ENCODE results near the gene FIP1L1. TPM values are rescaled to one million over a fixed set of nuclear protein-coding genes. Genes with fewer than 3 reads are reported as not detected.
"Not testable (repeated sequence)": the region's sequence is repeated elsewhere in the genome, so short reads cannot be mapped to it uniquely, and the experiment has no call there.

FIP1L1 gene
- total RNA-seq, 3 donors from 2014 or later = 74.8 to 84.5 (median 80.0) TPM

GRCh38 chr4:53431052-53431451 lies 53.6 kb downstream of the FIP1L1 start:
- Mint-ChIP-seq H3K4me3 (no peak overlapping the region), H3K27me3 (ENCODE audit: low read depth) (no peaks in the 10 kb centered on the region), H3K4me1 (ENCODE audit: low read depth) (peaks cover 20% of the 10 kb centered on the region), H3K36me3 (ENCODE audit: insufficient read depth) (peaks cover 36% of the 10 kb centered on the region), H3K9me3 (no peaks in the 10 kb centered on the region)
- peak in 1 of 2 donors; percentile 63 for ATAC-seq
- no peak for DNase-seq

GRCh38 chr4:53432528-53433424 lies 55.3 kb downstream of the FIP1L1 start:
- H3K27me3 Mint-ChIP-seq (ENCODE audit: low read depth) = no peaks in the 10 kb centered on the region
- H3K4me3 Mint-ChIP-seq = no peak overlapping the region
- H3K9me3 Mint-ChIP-seq = no peaks in the 10 kb centered on the region
- peaks cover 44% of the 10 kb centered on the region for H3K36me3 Mint-ChIP-seq (ENCODE audit: insufficient read depth)
- DNase-seq = no peak
- peak in 1 of 2 donors; percentile 59 for ATAC-seq
- peaks cover 20% of the 10 kb centered on the region for H3K4me1 Mint-ChIP-seq (ENCODE audit: low read depth)

- ATAC-seq (no peak), DNase-seq (no peak)
- no peak overlapping the region for H3K4me3 Mint-ChIP-seq
- H3K9me3 Mint-ChIP-seq = no peaks in the 10 kb centered on the region
- H3K36me3 Mint-ChIP-seq (ENCODE audit: insufficient read depth) = peaks cover 38% of the 10 kb centered on the region
- peaks cover 16% of the 10 kb centered on the region for H3K4me1 Mint-ChIP-seq (ENCODE audit: low read depth)
- H3K27me3 Mint-ChIP-seq (ENCODE audit: low read depth) = no peaks in the 10 kb centered on the region
These were observed 58.8 kb downstream of the FIP1L1 start for GRCh38 chr4:53436251-53436650.

GRCh38 chr4:53441564-53441963 lies 64.1 kb downstream of the FIP1L1 start:
- Mint-ChIP-seq H3K4me3 (no peak overlapping the region), H3K27me3 (ENCODE audit: low read depth) (no peaks in the 10 kb centered on the region), H3K9me3 (no peaks in the 10 kb centered on the region)

GRCh38 chr4:53444954-53445353 lies 67.5 kb downstream of the FIP1L1 start:
- ATAC-seq = no peak
- peaks cover 53% of the 10 kb centered on the region for H3K36me3 Mint-ChIP-seq (ENCODE audit: insufficient read depth)

More at GRCh38 chr4:53441564-53441963, 64.1 kb downstream of the FIP1L1 start:
- Mint-ChIP-seq H3K4me1 (ENCODE audit: low read depth) (peaks cover 11% of the 10 kb centered on the region), H3K36me3 (ENCODE audit: insufficient read depth) (peaks cover 60% of the 10 kb centered on the region)
- ATAC-seq = no peak
- DNase-seq = no peak

GRCh38 chr4:53450773-53451172 lies 73.3 kb downstream of the FIP1L1 start:
- Mint-ChIP-seq H3K27me3 (ENCODE audit: low read depth) (no peaks in the 10 kb centered on the region), H3K36me3 (ENCODE audit: insufficient read depth) (peaks cover 33% of the 10 kb centered on the region), H3K9me3 (no peaks in the 10 kb centered on the region), H3K4me3 (no peak overlapping the region), H3K4me1 (ENCODE audit: low read depth) (peaks cover 4% of the 10 kb centered on the region)
- DNase-seq (no peak), ATAC-seq (no peak)

More at GRCh38 chr4:53444954-53445353, 67.5 kb downstream of the FIP1L1 start:
- Mint-ChIP-seq H3K27me3 (ENCODE audit: low read depth) (no peaks in the 10 kb centered on the region), H3K4me1 (ENCODE audit: low read depth) (peaks cover 7% of the 10 kb centered on the region), H3K4me3 (no peak overlapping the region), H3K9me3 (no peaks in the 10 kb centered on the region)
- no peak for DNase-seq

GRCh38 chr4:53453385-53453784 lies 75.9 kb downstream of the FIP1L1 start:
- H3K4me1 Mint-ChIP-seq (ENCODE audit: low read depth) = peaks cover 2% of the 10 kb centered on the region
- ATAC-seq (no peak), DNase-seq (no peak)
- no peaks in the 10 kb centered on the region for H3K9me3 Mint-ChIP-seq
- no peak overlapping the region for H3K4me3 Mint-ChIP-seq
- H3K36me3 Mint-ChIP-seq (ENCODE audit: insufficient read depth) = peaks cover 26% of the 10 kb centered on the region
- H3K27me3 Mint-ChIP-seq (ENCODE audit: low read depth) = no peaks in the 10 kb centered on the region

- H3K36me3 Mint-ChIP-seq (ENCODE audit: insufficient read depth) = peaks cover 37% of the 10 kb centered on the region
- H3K27me3 Mint-ChIP-seq (ENCODE audit: low read depth) = no peaks in the 10 kb centered on the region
- H3K4me3 Mint-ChIP-seq = no peak overlapping the region
These were observed 78.3 kb downstream of the FIP1L1 start for GRCh38 chr4:53455766-53456165.

GRCh38 chr4:53456178-53456577 lies 78.7 kb downstream of the FIP1L1 start:
- Mint-ChIP-seq H3K27me3 (ENCODE audit: low read depth) (no peaks in the 10 kb centered on the region), H3K4me1 (ENCODE audit: low read depth) (no peaks in the 10 kb centered on the region), H3K9me3 (no peaks in the 10 kb centered on the region), H3K36me3 (ENCODE audit: insufficient read depth) (peaks cover 40% of the 10 kb centered on the region), H3K4me3 (no peak overlapping the region)
- ATAC-seq (no peak), DNase-seq (no peak)

More at GRCh38 chr4:53455766-53456165, 78.3 kb downstream of the FIP1L1 start:
- DNase-seq = no peak
- no peak for ATAC-seq
- H3K9me3 Mint-ChIP-seq = no peaks in the 10 kb centered on the region
- peaks cover under 1% of the 10 kb centered on the region for H3K4me1 Mint-ChIP-seq (ENCODE audit: low read depth)

- H3K36me3 Mint-ChIP-seq (ENCODE audit: insufficient read depth) = peaks cover 48% of the 10 kb centered on the region
- DNase-seq (no peak), ATAC-seq (no peak)
- H3K9me3 Mint-ChIP-seq = no peaks in the 10 kb centered on the region
- no peaks in the 10 kb centered on the region for H3K27me3 Mint-ChIP-seq (ENCODE audit: low read depth)
- H3K4me1 Mint-ChIP-seq (ENCODE audit: low read depth) = no peaks in the 10 kb centered on the region
- no peak overlapping the region for H3K4me3 Mint-ChIP-seq
These were observed 82.1 kb downstream of the FIP1L1 start for GRCh38 chr4:53459548-53459947.

- ATAC-seq = no peak
- no peaks in the 10 kb centered on the region for H3K9me3 Mint-ChIP-seq
- H3K36me3 Mint-ChIP-seq (ENCODE audit: insufficient read depth) = peaks cover 35% of the 10 kb centered on the region
- H3K27me3 Mint-ChIP-seq (ENCODE audit: low read depth) = no peaks in the 10 kb centered on the region
- H3K4me3 Mint-ChIP-seq = no peak overlapping the region
- no peak for DNase-seq
- no peaks in the 10 kb centered on the region for H3K4me1 Mint-ChIP-seq (ENCODE audit: low read depth)
These were observed 83.8 kb downstream of the FIP1L1 start for GRCh38 chr4:53461244-53461643.

GRCh38 chr4:53463340-53463739 lies 85.9 kb downstream of the FIP1L1 start:
- peaks cover 9% of the 10 kb centered on the region for H3K9me3 Mint-ChIP-seq
- ATAC-seq (no peak), DNase-seq (no peak)
- H3K4me3 Mint-ChIP-seq = no peak overlapping the region
- no peaks in the 10 kb centered on the region for H3K4me1 Mint-ChIP-seq (ENCODE audit: low read depth)
- H3K36me3 Mint-ChIP-seq (ENCODE audit: insufficient read depth) = peaks cover 35% of the 10 kb centered on the region
- no peaks in the 10 kb centered on the region for H3K27me3 Mint-ChIP-seq (ENCODE audit: low read depth)

- no peak for DNase-seq
- Mint-ChIP-seq H3K9me3 (peaks cover 13% of the 10 kb centered on the region), H3K4me3 (no peak overlapping the region), H3K27me3 (ENCODE audit: low read depth) (no peaks in the 10 kb centered on the region), H3K36me3 (ENCODE audit: insufficient read depth) (peaks cover 26% of the 10 kb centered on the region), H3K4me1 (ENCODE audit: low read depth) (no peaks in the 10 kb centered on the region)
- ATAC-seq = no peak
These were observed 87.8 kb downstream of the FIP1L1 start for GRCh38 chr4:53465281-53465680.

GRCh38 chr4:53465891-53466290 lies 88.5 kb downstream of the FIP1L1 start:
- Mint-ChIP-seq H3K27me3 (ENCODE audit: low read depth) (no peaks in the 10 kb centered on the region), H3K9me3 (peaks cover 13% of the 10 kb centered on the region), H3K36me3 (ENCODE audit: insufficient read depth) (peaks cover 22% of the 10 kb centered on the region), H3K4me3 (no peak overlapping the region), H3K4me1 (ENCODE audit: low read depth) (no peaks in the 10 kb centered on the region)
- DNase-seq = no peak
- ATAC-seq = no peak

GRCh38 chr4:53466576-53466975 lies 89.1 kb downstream of the FIP1L1 start:
- H3K27me3 Mint-ChIP-seq (ENCODE audit: low read depth); DNase-seq; ATAC-seq; H3K4me3 Mint-ChIP-seq; H3K4me1 Mint-ChIP-seq (ENCODE audit: low read depth): not testable (repeated sequence)
- H3K36me3 Mint-ChIP-seq (ENCODE audit: insufficient read depth) = peaks cover 16% of the 10 kb centered on the region
- peaks cover 13% of the 10 kb centered on the region for H3K9me3 Mint-ChIP-seq
